ENCODE data around the gene TMEM220.

Gene TMEM220

GRCh38 chr17:10664571-10664970, 65.3 kb downstream of the TMEM220 start:
- no peak for DNase-seq (ENCODE audit: low read depth)

All from fibroblast of the conjunctiva (primary cell).